Fibroblast of skin of right quadriceps (primary cell): Measurements from ENCODE around the gene MZB1.

Source experiments
- DNase-seq: peaks from one replicate; pipeline ENCODE4 v3.0.0-alpha.2; 2013

MZB1 gene

GRCh38 chr5:139389701-139390638 is at the start of gene MZB1:
MZB1 (minus strand) TSS chr5:139389913; CDS start chr5:139389856, 57 bp downstream.
- DNase-seq, result no peak

DNA sequence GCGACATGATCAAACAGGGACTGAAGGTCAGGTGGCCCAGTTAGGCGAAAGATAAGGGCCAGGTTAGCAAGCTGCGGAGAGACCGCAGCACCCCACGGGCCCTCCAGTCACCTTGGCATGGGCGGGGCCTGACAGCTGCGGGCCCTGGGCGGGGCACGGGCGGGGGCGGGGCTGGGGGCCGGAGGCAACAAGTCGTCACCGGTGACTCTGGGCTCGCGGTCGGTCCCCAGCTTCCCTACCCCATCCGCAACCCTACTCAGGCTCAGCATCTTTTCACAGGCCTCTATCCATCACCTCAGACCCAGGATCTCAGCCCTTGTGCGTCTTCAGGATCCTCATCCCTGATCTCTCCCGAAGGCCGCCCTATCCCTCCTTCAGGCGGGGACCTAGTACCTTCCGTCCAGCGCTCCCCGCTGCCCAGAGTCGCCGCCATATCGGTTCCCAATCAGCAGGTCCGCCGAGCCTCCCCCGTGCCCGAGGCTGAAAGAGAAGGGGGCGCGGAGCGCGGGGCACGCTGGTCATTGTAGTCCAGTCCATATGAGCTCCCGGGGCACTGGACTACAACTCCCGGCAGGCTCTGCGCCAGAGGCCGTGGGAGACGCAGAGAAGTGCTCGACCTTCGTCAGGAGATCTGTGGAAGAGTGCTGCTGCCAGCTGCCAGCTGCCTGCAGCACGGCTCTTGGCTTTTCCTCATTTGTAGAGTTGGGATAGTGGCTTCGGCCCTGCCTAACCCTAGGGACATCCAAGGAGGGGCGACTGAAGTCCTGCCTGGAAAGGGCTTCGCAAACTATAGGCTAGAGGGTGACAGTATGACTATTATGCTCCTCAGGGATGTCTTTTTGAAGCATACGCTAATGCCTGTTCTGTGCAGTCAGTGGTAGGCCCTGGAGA is 49.5 kb upstream of the MZB1 start, which contains the start of gene DNAJC18:
Gene DNAJC18, minus strand, starts transcription at position 513 of the 891 bp plus-strand sequence. Its CDS starts 80 bp downstream, at position 433.
- DNase-seq, result peak; percentile 88

DNA sequence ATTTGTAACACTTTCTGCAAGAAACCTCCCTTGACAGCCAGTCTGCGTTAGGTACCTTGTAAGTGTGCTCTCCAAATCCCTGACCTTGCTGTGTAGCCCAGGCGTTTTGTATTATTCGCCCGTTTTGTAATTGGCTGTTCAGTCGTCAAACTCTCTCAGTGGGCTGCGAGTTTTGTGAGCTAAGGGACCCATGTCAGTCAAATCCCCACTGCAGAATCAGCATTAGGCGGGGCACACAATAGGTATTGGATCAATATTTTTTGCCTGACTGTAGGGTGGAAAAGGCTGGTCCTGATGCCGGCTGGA is 48.9 kb upstream of the MZB1 start:
- DNase-seq, result no peak

GRCh38 chr5:139435676-139436075 is 46.0 kb upstream of the MZB1 start:
- DNase-seq, result no peak

DNA sequence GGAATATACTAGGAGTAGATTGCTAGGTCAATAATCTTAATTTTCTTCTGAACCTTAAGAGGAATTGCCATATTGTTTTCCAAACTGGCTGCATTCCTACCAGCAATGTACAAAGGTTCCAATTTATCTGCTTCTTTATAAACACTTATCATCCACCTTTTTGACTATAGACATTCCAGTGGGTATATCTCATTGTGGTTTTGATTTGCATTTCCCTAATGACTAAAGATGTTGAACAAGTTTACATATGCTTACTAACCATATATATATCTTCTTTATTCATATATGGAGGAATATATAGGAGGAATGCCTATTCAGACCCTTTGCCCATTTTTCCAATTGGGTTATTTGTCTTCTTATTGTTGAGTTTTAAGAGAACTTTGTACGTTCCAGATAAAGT is 42.0 kb upstream of the MZB1 start:
- DNase-seq, result no peak

DNA sequence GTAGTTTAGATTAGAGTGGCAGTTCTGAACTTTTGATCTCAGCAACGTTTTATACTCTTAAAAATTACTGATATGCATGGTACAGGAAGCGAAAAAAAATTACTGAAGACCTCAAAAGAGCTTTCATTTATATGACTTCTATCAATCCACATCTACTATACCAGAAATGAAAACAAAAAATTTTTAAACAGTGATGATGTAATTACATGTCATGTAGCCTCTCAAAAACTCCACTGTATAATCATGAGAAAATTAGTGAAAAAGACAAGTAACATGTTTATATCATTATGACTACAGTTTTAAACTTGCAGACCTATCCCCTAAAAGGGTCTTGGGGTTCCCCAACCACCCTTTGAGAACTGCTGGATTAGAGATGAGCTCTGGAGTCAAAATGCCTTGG is 40.3 kb upstream of the MZB1 start:
- no peak for DNase-seq

- DNase-seq, result peak; percentile 70
These were observed 36.6 kb upstream of the MZB1 start for GRCh38 chr5:139426203-139426885.

GRCh38 chr5:139425497-139425896 is 35.8 kb upstream of the MZB1 start:
- DNase-seq, result no peak

DNA sequence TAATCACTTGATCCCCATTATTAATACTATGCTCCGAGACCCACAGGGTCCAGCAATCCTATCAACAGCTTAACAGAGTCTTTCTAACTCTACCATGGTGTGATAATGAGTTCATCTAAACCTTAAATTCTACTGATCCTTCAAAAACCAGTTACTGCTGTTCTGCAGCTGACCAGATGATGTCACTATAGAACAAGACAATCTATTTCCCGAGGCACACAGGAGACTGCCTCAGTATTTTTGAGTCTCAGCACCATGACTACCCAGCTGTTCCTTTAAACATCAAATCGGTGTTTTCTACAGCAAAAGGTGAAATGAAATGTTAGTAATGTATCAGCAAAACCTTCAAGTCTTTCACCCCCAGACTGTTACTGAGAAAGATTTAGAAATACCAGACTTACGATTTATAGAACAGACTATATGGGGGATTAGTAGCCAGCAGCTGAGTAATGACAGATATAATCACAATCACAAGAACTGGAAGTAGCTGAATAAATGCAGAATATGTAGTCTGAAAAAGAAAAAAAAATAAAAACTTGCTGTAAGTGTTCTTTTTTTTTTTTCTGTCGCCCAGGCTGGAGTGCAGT is 32.7 kb upstream of the MZB1 start:
- DNase-seq, result peak; percentile 70

DNA sequence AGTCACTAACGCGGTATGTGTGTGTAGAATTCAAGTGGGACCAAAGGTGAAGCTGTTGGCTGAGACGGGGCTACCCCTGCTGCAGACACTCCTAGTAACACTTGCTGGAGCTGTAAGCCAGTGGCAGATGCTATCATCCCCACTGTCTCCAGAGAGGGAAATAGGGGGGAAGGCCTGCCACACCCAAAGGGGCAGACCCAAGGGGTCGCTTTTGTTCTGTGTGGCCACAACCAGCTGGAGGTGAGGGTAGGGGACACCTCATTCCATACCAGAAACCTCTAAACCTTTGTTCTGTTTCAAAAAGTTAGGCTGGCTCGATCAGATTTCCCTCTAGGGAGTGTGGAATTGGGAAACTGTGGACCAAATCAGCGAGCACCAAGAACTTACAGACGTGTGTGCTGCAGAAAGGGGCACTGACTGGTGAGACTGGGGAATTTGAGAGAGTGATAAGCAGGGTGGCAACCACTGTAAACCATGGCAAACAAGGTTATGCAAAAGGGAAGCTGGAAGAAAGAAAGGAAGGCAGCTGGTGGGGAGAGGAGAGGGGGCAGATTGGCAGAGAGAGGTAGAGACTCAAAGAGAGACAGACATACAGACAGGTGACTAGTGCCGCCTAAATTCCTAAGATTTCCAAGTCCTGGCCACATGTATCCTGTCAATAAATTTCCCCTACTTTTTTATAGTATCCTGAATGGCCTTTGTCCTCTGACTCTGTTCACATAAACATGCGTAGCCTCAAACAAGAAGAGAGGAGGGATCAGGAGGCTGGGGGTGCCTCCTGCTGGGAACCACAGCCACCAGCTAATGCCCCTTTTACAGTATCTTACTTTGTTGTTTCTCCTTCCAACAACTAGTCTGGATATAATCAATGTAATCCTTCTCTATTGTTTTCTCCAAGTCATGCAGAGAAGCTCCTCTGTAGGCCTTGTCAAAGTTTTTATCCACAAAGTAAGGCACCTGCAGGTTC is 29.8 kb upstream of the MZB1 start:
- DNase-seq, result no peak

GRCh38 chr5:139418793-139419192 is 29.1 kb upstream of the MZB1 start:
- DNase-seq, result no peak

- DNase-seq, result no peak
These were observed 27.5 kb upstream of the MZB1 start for GRCh38 chr5:139417214-139417613.

- no peak for DNase-seq
These were observed 26.9 kb upstream of the MZB1 start for GRCh38 chr5:139416651-139417050.

GRCh38 chr5:139415869-139416268 is 26.2 kb upstream of the MZB1 start:
- DNase-seq, result no peak

DNA sequence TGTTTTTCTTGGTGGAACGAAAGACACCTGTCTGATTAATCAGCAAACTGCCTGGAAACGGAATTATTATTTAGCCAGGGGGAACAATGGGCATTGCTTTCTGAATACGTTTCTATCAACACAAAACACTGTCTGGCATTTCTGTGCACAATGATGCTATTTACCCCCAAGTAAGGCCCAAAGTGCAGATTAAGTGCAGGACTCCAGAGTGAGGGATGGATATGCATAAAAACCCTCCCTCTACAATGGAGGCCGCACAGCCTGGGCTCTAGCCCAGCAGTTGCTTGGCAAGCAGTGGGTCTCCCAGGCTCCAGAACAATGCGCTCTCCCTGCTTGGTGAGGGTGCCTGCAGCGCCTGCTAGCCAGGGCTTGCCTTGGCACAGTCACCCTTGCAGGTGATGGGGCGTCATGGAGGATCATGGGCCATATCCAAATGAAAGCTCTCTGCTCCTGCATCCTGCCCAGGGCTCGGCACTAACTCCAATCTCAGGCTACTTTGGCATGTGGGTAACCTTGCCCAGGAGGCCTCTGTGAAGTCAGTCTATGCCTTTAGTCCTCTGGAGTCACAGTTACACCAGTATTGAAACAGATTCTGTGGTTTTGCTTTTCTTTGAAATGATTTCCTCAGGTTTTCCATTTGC is 25.6 kb upstream of the MZB1 start:
- DNase-seq, result no peak

- DNase-seq, result no peak
These were observed 24.9 kb upstream of the MZB1 start for GRCh38 chr5:139414581-139415130.

- DNase-seq, result no peak
These were observed 24.2 kb upstream of the MZB1 start for GRCh38 chr5:139413963-139414362.

GRCh38 chr5:139413153-139413552 is 23.4 kb upstream of the MZB1 start:
- no peak for DNase-seq

DNA sequence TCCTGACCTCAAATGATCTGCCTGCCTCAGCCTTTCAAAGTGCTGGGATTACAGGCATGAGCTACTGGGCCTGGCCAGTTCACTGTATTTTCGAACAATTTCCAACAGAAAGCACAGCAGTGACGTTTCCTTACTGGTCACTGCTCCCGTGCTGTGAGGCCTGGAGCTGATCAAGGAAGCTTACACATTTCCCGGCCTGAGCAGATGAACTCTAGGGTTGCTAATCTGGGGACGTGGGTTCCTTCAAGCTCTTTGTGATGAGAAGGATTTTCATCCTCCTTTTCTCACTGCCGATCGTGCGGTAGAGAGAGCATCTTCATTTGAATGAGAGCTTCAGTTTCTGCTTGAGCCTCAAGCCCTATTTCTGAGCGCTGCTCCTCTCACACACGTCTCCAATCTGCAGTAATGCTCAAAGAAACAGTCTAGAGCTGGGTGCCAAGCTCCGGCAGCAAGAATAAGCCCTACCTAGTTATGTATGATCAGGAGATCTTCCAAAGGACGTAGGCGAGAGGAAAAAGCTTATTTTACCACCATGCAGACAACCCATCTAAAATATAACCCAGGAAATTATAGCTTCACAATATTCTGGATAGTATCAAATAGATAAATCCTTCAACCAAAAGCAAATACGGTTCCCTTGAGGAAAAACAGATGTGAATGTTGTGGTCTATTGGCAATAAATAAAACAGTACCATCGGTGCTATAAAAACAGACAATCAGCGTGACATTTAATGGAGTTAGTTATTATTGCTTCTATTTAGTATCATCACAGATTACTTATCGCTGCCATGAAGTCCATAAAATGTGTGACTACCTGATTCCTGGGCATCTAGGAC is 21.5 kb upstream of the MZB1 start:
- peak; percentile 56 for DNase-seq
